ENCODE data around the gene UBASH3B.

Gene UBASH3B

DNA sequence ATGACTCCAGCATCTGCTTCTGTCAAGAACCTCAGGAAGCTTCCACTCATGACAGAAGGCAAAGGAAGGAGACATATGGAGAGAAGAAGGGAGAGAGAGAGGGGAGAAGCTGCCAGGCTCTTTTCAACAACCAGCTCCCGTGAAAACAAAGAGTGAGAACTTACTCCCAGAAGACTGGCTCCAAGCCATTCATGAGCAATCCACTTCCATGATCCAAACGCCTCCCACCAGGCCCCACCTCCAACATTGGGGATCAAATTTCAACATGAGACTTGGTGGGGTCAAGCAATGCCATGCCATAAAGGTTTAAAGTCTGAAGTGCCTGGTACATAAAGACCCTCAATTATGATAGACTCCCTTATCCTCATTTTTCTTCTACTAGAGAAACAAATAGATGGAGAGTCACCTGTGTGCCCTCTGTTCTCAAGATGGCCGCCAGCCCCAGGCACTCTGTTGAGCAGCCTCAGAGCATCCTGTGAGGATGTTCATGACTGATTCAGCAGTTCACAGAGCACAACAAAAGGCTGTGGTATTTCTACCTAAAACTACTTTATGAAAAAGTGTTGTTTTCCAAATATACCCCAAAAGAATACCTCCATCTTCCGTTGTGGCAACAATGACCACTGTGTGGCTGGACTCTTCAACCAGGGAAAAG, 113.7 kb downstream of the UBASH3B start:
- Mint-ChIP-seq H3K27ac (no peak overlapping the region), H3K36me3 (ENCODE audit: low read depth) (no peaks in the 10 kb centered on the region), H3K27me3 (ENCODE audit: low read depth) (peaks cover 18% of the 10 kb centered on the region), H3K4me1 (ENCODE audit: low read depth) (peaks cover 2% of the 10 kb centered on the region), H3K9me3 (no peaks in the 10 kb centered on the region), H3K4me3 (no peak overlapping the region)

- peaks cover 30% of the 10 kb centered on the region for H3K27me3 Mint-ChIP-seq (ENCODE audit: low read depth)
Measured at GRCh38 chr11:122772945-122773344, 117.4 kb downstream of the UBASH3B start.

GRCh38 chr11:122773781-122774266, 118.3 kb downstream of the UBASH3B start:
- Mint-ChIP-seq H3K9me3 (no peaks in the 10 kb centered on the region), H3K27ac (no peak overlapping the region), H3K4me1 (ENCODE audit: low read depth) (peaks cover 7% of the 10 kb centered on the region), H3K36me3 (ENCODE audit: low read depth) (no peaks in the 10 kb centered on the region), H3K27me3 (ENCODE audit: low read depth) (peaks cover 30% of the 10 kb centered on the region), H3K4me3 (no peak overlapping the region)

More at GRCh38 chr11:122772945-122773344, 117.4 kb downstream of the UBASH3B start:
- Mint-ChIP-seq H3K4me1 (ENCODE audit: low read depth) (peaks cover 2% of the 10 kb centered on the region), H3K9me3 (no peaks in the 10 kb centered on the region), H3K27ac (no peak overlapping the region), H3K36me3 (ENCODE audit: low read depth) (no peaks in the 10 kb centered on the region), H3K4me3 (no peak overlapping the region)

DNA sequence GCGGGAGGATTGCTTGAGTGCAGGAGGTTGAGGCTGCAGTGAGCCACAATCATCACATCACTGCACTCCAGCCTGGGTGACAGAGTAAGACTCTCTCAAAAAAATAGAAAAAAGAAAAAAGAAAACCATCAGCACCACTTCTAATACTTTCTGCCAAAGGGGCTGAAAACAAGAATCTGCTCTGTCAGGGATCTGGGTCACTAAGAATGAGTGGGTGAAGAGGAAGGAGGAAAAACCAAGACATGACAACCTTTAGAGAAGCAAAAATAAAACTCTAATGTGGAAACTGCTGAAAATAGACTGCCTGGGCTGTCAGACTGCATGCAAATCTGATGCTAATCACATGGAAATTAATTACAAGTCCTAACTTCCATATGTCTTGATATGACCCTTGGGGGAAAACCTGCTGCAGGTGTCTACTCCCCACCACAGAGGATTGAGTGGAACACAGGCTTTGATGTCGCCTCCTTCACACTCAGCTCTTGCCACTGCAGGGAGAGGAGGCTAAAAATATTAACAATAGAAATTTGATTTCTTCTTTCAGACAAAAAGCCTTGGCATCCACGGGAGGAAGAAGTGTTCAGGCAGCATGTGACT, 120.3 kb downstream of the UBASH3B start:
- H3K27ac Mint-ChIP-seq: no peak overlapping the region
- peaks cover 36% of the 10 kb centered on the region for H3K27me3 Mint-ChIP-seq (ENCODE audit: low read depth)
- peaks cover 3% of the 10 kb centered on the region for H3K36me3 Mint-ChIP-seq (ENCODE audit: low read depth)
- no peaks in the 10 kb centered on the region for H3K9me3 Mint-ChIP-seq
- H3K4me1 Mint-ChIP-seq (ENCODE audit: low read depth): peaks cover 5% of the 10 kb centered on the region
- H3K4me3 Mint-ChIP-seq: no peak overlapping the region

DNA sequence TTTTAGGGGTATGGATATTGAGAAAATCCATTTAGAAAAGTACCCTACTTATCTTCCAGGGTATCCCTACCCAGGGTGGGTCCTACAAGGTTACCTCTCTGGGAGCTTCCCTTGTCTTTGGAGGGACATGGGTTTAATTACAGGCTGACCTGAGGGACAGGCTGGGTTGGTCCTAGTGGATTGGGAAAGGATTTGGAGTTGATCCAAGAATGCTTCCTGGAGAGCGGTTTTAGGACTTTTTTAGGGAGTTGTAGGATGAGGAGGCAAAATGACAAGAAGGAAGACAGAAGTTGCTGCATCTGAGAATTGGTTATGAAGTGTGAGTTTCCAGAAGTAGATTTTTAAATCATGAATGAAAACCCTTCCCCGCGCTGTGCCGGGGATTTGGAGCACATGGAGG, 121.0 kb downstream of the UBASH3B start:
- Mint-ChIP-seq H3K9me3 (no peaks in the 10 kb centered on the region), H3K27ac (no peak overlapping the region), H3K27me3 (ENCODE audit: low read depth) (peaks cover 36% of the 10 kb centered on the region), H3K4me3 (no peak overlapping the region), H3K4me1 (ENCODE audit: low read depth) (peaks cover 5% of the 10 kb centered on the region), H3K36me3 (ENCODE audit: low read depth) (peaks cover 3% of the 10 kb centered on the region)

DNA sequence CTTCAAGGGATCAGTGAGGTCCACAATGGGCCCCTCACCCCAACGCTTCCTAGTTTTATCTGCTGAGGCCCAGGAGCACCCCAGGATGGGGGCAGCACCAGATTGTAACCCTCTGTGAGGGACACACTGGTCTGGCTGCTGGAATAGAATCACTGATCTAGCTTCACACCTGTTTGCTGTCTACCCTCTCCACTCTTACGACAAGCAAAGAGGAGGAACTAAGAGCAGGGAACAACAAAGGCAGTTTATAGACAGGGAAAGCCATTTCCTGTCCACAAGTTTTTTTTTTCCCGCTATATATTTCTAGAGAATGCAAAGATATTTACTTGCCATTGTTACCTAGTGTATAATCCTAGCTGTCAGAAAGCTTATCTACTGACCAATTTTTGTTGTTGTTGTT, 121.8 kb downstream of the UBASH3B start:
- no peaks in the 10 kb centered on the region for H3K9me3 Mint-ChIP-seq
- H3K27ac Mint-ChIP-seq: no peak overlapping the region
- H3K4me1 Mint-ChIP-seq (ENCODE audit: low read depth): peaks cover 5% of the 10 kb centered on the region
- peaks cover 32% of the 10 kb centered on the region for H3K27me3 Mint-ChIP-seq (ENCODE audit: low read depth)
- H3K36me3 Mint-ChIP-seq (ENCODE audit: low read depth): peaks cover 3% of the 10 kb centered on the region
- no peak overlapping the region for H3K4me3 Mint-ChIP-seq

- Mint-ChIP-seq H3K9me3 (no peaks in the 10 kb centered on the region), H3K36me3 (ENCODE audit: low read depth) (peaks cover 3% of the 10 kb centered on the region), H3K27me3 (ENCODE audit: low read depth) (peaks cover 30% of the 10 kb centered on the region), H3K4me1 (ENCODE audit: low read depth) (peaks cover 5% of the 10 kb centered on the region), H3K27ac (no peak overlapping the region), H3K4me3 (no peak overlapping the region)
Measured at GRCh38 chr11:122778148-122778547, 122.6 kb downstream of the UBASH3B start.

DNA sequence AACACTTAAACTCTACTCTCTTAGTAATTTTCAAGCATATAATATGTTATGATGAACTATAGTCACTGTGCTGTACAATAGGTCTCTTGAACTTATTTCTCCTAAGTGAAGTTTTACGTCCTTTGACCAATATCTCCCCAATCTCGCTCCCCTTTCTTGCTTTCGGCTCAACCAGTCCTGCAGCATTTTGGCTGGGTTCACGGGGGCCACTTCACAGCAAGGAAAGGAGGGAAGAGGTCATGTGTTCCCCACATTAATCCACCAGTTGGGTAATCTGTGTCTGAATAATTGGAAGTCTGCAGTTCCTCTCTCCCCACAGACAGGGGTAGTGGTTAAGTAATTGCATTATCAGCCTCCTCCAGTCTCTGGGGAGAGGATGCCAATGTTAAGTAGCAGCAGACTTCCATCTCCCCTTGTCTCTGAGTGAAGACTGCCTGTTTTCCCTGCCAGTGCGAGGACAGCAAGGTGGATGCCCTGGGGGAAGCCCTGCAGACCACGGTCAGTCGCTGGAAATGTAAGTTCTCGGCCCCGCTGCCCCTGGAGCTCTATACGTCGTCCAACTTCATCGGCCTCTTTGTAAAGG, 123.6 kb downstream of the UBASH3B start:
- Mint-ChIP-seq H3K36me3 (ENCODE audit: low read depth) (peaks cover 3% of the 10 kb centered on the region), H3K27me3 (ENCODE audit: low read depth) (peaks cover 26% of the 10 kb centered on the region), H3K9me3 (no peaks in the 10 kb centered on the region), H3K27ac (no peak overlapping the region), H3K4me3 (no peak overlapping the region), H3K4me1 (ENCODE audit: low read depth) (peaks cover 5% of the 10 kb centered on the region)

DNA sequence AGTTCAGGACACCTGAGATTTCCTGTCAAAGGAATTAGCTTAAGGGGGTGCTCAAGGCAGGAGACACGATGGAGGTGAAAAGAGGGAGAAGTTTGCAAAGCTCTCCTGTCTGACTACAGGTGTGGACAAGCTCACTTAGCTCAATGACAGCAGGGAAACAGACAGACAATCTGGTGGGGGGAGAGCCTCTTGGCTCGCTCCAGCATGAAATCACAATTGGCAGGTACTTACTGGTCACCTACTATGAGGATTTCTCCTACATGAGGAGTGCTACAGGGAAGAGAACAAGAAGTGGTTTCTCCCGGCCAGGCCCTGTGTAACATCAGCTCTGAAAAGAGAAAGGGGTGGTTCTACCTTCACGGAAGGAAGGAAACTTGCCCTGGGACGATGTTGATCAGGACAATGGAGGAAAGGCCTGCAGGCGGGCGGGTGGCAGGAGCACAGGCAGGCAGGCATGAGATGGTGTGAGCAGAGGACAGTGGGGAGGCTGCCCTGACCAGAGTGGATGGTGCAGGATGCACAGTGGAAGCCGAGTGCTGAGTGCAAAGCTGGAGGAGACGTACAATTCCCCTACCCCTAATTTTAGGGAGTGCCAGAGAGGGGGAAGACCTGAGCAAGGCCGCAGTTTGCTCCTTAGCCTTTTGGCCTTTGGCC, 124.9 kb downstream of the UBASH3B start:
- Mint-ChIP-seq H3K4me3 (no peak overlapping the region), H3K9me3 (no peaks in the 10 kb centered on the region), H3K36me3 (ENCODE audit: low read depth) (peaks cover 3% of the 10 kb centered on the region), H3K27ac (no peak overlapping the region), H3K27me3 (ENCODE audit: low read depth) (peaks cover 19% of the 10 kb centered on the region), H3K4me1 (ENCODE audit: low read depth) (peaks cover 5% of the 10 kb centered on the region)

- Mint-ChIP-seq H3K9me3 (no peaks in the 10 kb centered on the region), H3K27ac (no peak overlapping the region), H3K4me3 (no peak overlapping the region), H3K27me3 (ENCODE audit: low read depth) (peaks cover 14% of the 10 kb centered on the region), H3K36me3 (ENCODE audit: low read depth) (peaks cover 3% of the 10 kb centered on the region), H3K4me1 (ENCODE audit: low read depth) (peaks cover 5% of the 10 kb centered on the region)
Measured at GRCh38 chr11:122781378-122782195, 126.1 kb downstream of the UBASH3B start.

DNA sequence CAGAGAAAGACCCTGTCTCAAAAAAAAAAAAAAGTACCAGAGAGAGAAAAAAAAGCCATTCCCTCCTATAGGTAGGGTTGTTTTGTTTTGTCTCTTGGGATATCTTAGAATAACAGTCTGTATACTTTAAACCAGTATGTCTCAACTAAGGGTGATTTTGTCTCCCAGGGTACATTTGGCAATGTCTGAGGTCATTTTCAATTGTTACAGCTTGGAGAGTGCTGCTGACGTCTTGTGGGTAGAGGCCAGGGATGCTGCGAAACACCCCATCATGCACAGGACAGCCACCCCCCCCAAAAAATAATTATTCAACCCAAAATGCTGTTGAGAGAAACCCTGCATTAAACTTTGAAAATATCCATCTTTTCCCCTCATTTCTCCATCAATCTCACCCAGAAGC, 126.7 kb downstream of the UBASH3B start:
- no peaks in the 10 kb centered on the region for H3K9me3 Mint-ChIP-seq
- H3K4me1 Mint-ChIP-seq (ENCODE audit: low read depth): peaks cover 5% of the 10 kb centered on the region
- no peak overlapping the region for H3K27ac Mint-ChIP-seq
- H3K36me3 Mint-ChIP-seq (ENCODE audit: low read depth): peaks cover 3% of the 10 kb centered on the region
- no peak overlapping the region for H3K4me3 Mint-ChIP-seq
- H3K27me3 Mint-ChIP-seq (ENCODE audit: low read depth): peaks cover 14% of the 10 kb centered on the region

- Mint-ChIP-seq H3K4me1 (ENCODE audit: low read depth) (no peaks in the 10 kb centered on the region), H3K4me3 (no peak overlapping the region), H3K27me3 (ENCODE audit: low read depth) (peaks cover 8% of the 10 kb centered on the region), H3K36me3 (ENCODE audit: low read depth) (peaks cover 3% of the 10 kb centered on the region), H3K9me3 (no peaks in the 10 kb centered on the region), H3K27ac (no peak overlapping the region)
Measured at GRCh38 chr11:122784325-122784955, 128.9 kb downstream of the UBASH3B start.

- H3K4me1 Mint-ChIP-seq (ENCODE audit: low read depth): no peaks in the 10 kb centered on the region
- peaks cover 3% of the 10 kb centered on the region for H3K36me3 Mint-ChIP-seq (ENCODE audit: low read depth)
- H3K9me3 Mint-ChIP-seq: no peaks in the 10 kb centered on the region
- peaks cover 7% of the 10 kb centered on the region for H3K27me3 Mint-ChIP-seq (ENCODE audit: low read depth)
- no peak overlapping the region for H3K4me3 Mint-ChIP-seq
- H3K27ac Mint-ChIP-seq: no peak overlapping the region
Measured at GRCh38 chr11:122785031-122785541, 129.6 kb downstream of the UBASH3B start.
